ENCODE measurements around the gene ALPL. TPM values are rescaled to one million over a fixed set of nuclear protein-coding genes. Genes with fewer than 3 reads are reported as not detected.

The ALPL gene
- polyA plus RNA-seq, 3 donors from 2014 or later: not detected

DNA sequence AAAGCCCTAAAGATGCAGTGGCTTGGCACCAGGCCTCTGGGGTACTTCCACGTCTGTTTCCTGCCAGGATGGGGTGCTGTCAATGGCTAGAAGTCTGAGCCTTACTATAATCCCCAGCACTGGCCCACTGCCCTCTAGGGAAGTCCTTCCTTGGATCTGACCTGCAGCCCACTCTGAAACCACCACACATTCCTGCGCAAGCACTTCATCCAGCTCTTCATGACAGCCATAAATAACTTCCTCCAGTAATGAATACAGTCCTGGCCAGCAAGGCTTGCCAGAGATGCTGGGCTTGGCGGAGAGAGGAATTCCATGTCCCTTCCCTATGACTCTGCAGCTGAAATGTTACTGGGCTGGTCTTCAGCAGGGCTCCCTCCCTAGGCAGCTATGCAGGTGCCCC, 32.6 kb downstream of the ALPL start:
- H3K4me3 Mint-ChIP-seq: no peak overlapping the region
- H3K36me3 Mint-ChIP-seq: no peaks in the 10 kb centered on the region
- no peaks in the 10 kb centered on the region for H3K9me3 Mint-ChIP-seq
- no peak for DNase-seq
- H3K27ac Mint-ChIP-seq: no peak overlapping the region
- no peaks in the 10 kb centered on the region for H3K4me1 Mint-ChIP-seq
- peaks cover 2 to 10% (median 4%) of the 10 kb centered on the region in 3 donors for H3K27me3 Mint-ChIP-seq (ENCODE audit: low read depth in 3 of 3)

DNA sequence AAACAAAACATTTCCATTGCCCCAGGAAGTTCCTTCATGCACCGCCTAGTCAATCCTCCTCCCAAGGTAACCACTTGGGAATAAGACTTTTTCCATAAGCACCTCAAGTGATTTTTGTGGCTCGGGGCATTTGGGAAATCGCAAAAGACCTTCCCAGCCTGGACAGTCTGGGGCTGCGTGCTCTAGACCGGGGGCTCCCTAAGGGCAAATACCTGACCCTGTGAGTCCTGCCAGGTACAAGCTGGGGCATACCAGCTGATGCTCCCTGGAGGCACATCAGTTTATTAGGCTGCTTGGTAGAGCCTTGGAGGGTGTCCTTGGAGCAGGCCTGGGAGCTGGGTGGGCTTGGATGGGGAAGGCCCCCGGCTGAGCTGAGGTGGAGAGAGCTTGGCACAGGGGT, 34.4 kb downstream of the ALPL start:
- Mint-ChIP-seq H3K36me3 (no peaks in the 10 kb centered on the region), H3K4me1 (no peaks in the 10 kb centered on the region), H3K27ac (no peak overlapping the region), H3K27me3 (ENCODE audit: low read depth in 3 of 3) (peaks cover 1 to 7% (median 4%) of the 10 kb centered on the region in 3 donors), H3K4me3 (no peak overlapping the region), H3K9me3 (no peaks in the 10 kb centered on the region)
- no peak for DNase-seq

DNA sequence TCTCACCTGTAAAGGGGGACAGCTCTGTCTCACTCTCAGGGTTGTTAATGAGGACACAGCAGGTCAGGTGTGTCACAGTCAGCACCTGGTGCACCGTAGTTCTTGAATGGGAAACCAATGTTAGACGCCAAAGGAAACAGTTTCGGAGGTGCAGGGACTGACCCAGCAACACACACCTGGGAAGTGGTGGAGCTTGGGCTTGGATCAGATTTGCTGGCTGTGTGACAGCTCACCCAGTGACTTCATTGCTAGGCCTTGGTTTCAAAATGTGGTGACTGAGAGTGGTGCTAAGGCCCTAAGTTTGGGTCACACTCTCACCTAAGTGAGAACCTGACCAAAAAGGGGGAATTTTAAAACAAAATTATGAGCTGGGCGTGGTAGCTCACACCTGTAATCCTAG, 34.9 kb downstream of the ALPL start:
- Mint-ChIP-seq H3K36me3 (no peaks in the 10 kb centered on the region), H3K27ac (no peak overlapping the region), H3K27me3 (ENCODE audit: low read depth in 3 of 3) (peaks cover 1 to 6% (median 3%) of the 10 kb centered on the region in 3 donors), H3K9me3 (no peaks in the 10 kb centered on the region), H3K4me1 (no peaks in the 10 kb centered on the region), H3K4me3 (no peak overlapping the region)
- DNase-seq: no peak

DNA sequence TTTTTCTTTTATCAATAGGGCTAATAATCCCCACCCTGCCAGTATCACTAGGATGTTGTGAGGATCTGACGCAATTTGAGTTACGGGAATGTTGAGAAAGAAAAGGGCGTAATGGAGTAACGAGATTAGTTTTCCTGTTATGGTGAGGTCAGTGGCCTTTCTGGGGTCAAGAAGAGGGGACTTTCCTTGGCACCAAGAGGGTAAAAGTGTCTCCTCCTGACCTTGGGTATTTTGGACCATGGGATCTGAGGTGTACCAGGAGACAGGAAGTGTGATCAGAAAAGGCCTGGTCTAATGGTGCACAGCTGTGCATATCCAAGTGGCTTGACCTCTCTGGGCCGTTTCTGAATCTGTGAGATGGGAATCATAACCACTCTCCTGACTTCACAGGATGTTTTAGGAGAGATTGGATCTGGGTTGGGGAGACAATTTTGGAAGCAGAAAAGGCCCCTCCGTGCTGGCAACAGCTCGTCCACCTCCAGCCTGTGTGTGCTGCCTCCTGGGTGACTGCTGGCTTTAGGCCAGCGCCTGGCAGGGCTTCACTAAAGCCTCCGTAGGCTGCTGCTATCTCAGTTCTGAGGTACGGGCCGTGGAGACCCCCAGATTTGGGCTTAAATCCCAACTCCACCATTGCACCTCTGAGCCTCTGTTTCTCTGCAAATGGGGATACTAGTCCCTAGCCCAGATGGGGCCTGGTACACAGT, 37.1 kb downstream of the ALPL start:
- DNase-seq: no peak
- no peaks in the 10 kb centered on the region for H3K4me1 Mint-ChIP-seq
- H3K27ac Mint-ChIP-seq: no peak overlapping the region
- H3K36me3 Mint-ChIP-seq: no peaks in the 10 kb centered on the region
- H3K9me3 Mint-ChIP-seq: no peaks in the 10 kb centered on the region
- H3K27me3 Mint-ChIP-seq (ENCODE audit: low read depth in 3 of 3): peaks cover 1 to 10% (median 8%) of the 10 kb centered on the region in 3 donors
- H3K4me3 Mint-ChIP-seq: no peak overlapping the region

DNA sequence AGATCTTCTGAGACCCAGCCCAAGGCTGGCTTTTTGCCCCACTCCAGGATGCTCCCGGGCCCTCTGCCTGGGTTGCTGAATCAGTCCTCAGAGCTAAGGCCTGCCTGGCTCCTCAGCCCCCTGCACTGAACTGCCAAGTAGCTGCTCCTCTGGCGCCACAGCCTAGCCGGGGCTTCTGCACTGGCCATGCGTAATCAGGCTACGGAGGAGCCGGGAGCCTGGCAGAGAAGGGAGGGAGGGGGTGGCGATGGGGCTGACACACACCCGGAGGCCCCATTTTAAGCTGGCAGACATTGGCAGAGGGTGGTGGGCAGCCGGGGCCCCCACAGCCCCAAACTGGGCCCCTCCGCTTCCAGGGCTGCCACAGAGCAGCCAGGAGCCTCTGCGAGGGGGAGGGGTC, 38.7 kb downstream of the ALPL start:
- no peak for DNase-seq
- Mint-ChIP-seq H3K27me3 (ENCODE audit: low read depth in 3 of 3) (peaks cover 1 to 10% (median 8%) of the 10 kb centered on the region in 3 donors), H3K4me1 (peaks cover 2 to 3% of the 10 kb centered on the region in 2 donors), H3K36me3 (no peaks in the 10 kb centered on the region), H3K9me3 (no peaks in the 10 kb centered on the region), H3K27ac (no peak overlapping the region), H3K4me3 (no peak overlapping the region)

DNA sequence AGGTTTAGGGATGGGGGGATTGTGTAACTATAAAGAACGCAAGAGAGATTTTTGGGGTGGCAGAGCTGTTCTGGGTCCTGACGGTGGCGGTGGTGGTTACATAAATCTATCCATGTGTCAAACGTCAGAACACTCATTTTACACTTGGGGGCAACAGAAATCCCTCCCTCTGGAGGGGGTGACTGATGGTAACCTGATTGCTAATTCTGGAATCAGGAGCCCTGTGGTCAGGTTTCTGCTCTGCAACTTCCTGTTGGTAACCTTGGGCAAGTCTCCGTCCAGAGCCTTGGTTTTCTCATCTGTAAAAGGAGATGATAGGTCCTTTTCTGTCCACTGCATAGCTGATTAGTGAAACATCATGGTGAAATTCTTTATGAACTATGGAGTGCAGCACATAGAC, 40.9 kb downstream of the ALPL start:
- Mint-ChIP-seq H3K9me3 (peaks cover 0 to 2% (median 0%) of the 10 kb centered on the region in 6 donors), H3K27me3 (ENCODE audit: low read depth in 3 of 3) (peaks cover 2 to 13% (median 8%) of the 10 kb centered on the region in 3 donors)

DNA sequence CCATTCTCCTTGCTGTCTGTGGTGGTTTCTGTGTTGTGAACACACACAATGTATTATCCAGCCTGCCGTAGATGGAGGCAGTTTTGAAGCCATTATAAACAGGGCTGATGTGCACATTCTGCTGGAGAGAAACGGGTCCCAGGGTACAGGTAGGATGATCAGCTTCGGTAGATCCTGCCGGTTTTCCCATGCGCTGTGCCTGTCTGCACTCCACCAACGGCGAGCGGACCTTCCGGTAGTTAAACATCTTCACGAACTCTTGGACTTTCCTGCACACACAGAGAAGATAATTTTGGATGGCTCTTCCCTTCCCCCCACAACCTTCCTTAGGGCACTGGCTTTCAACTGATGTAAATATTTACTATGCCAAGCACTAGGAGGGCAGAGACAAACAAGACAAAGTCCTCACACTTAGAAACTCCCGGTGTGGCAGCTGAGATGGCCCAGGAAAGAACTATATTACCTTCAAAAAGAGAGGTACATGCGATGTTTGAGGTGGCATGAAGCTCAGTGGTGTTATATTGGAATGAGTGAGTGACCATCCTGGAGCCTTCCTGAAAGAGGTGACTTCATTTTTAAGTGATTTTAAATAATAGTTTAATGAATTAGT, 41.7 kb downstream of the ALPL start:
- Mint-ChIP-seq H3K4me3 (no peak overlapping the region), H3K27me3 (ENCODE audit: low read depth in 3 of 3) (peaks cover 2 to 13% (median 8%) of the 10 kb centered on the region in 3 donors), H3K9me3 (peaks cover 0 to 2% (median 0%) of the 10 kb centered on the region in 6 donors), H3K4me1 (peaks cover 3 to 5% of the 10 kb centered on the region in 2 donors), H3K36me3 (no peaks in the 10 kb centered on the region), H3K27ac (no peak overlapping the region)
- no peak for DNase-seq

More for the DNA sequence above, 40.9 kb downstream of the ALPL start:
- no peak for DNase-seq
- H3K36me3 Mint-ChIP-seq: no peaks in the 10 kb centered on the region
- H3K27ac Mint-ChIP-seq: no peak overlapping the region
- peaks cover 3 to 5% of the 10 kb centered on the region in 2 donors for H3K4me1 Mint-ChIP-seq
- H3K4me3 Mint-ChIP-seq: no peak overlapping the region

DNA sequence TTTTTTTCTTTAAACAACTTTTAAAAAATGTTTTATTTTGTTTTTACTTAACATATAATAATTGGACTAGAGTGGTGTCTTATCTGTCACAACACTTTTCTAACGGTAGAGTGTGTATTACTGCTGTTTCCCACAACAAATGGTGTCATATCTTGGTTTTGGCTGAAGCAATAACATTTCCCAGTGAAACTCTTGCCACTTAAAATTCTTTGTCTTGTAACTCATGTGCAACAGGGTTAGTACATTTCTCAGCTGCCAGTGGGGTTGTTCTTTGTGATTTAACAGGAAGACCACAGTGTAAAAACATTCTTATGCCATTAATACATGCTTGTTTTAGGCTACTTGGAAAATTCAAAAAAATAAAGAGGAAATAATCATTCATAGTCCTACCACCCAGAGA, 43.5 kb downstream of the ALPL start:
- Mint-ChIP-seq H3K27me3 (ENCODE audit: low read depth in 3 of 3) (peaks cover 3 to 12% (median 8%) of the 10 kb centered on the region in 3 donors), H3K4me3 (no peak overlapping the region), H3K4me1 (peaks cover 3 to 5% of the 10 kb centered on the region in 2 donors), H3K9me3 (peaks cover 0 to 2% (median 0%) of the 10 kb centered on the region in 6 donors), H3K27ac (no peak overlapping the region), H3K36me3 (no peaks in the 10 kb centered on the region)
- no peak for DNase-seq

DNA sequence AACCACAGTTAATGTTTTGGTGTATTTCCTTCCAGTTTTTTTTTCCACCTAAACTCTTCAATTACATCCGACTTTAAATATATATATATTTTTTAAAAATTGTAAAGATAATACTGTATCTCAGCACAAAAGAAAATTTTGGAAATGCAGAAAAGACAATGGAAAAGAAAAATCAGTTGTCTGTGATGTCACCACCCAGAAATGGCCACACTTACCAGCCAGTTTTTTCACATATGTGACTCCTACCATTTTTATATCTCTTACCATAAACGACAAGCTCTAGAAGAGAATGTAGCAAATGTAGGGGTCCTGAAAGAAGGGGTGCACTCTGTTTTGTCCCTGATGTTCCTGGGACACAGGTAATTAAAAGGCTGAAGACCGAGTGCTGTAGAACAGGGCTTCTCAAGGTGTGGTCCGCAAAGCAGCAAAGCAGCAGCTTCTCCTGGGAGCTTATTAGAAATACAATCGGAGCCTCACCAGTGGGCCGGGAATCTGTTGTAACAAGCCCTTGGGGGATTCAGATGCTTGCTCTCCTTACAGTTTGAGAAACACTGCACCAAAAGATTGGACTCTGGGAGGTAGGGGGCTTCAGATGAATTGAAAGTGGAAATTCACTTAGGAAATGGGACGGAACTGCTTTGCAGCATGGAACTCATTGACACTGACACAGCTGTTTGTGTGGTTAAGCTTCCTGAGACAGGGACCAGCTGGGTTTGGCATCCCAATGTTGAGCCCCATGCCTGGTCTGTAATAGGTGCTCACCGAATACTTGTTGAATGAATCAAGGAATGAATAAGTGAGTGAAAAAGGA, 44.1 kb downstream of the ALPL start:
- H3K4me1 Mint-ChIP-seq: peaks cover 3 to 5% of the 10 kb centered on the region in 2 donors
- H3K36me3 Mint-ChIP-seq: no peaks in the 10 kb centered on the region
- no peak overlapping the region for H3K4me3 Mint-ChIP-seq
- H3K27ac Mint-ChIP-seq: no peak overlapping the region
- no peak for DNase-seq
- peaks cover 4 to 14% (median 8%) of the 10 kb centered on the region in 3 donors for H3K27me3 Mint-ChIP-seq (ENCODE audit: low read depth in 3 of 3)
- H3K9me3 Mint-ChIP-seq: peaks cover 0 to 2% (median 0%) of the 10 kb centered on the region in 6 donors

DNA sequence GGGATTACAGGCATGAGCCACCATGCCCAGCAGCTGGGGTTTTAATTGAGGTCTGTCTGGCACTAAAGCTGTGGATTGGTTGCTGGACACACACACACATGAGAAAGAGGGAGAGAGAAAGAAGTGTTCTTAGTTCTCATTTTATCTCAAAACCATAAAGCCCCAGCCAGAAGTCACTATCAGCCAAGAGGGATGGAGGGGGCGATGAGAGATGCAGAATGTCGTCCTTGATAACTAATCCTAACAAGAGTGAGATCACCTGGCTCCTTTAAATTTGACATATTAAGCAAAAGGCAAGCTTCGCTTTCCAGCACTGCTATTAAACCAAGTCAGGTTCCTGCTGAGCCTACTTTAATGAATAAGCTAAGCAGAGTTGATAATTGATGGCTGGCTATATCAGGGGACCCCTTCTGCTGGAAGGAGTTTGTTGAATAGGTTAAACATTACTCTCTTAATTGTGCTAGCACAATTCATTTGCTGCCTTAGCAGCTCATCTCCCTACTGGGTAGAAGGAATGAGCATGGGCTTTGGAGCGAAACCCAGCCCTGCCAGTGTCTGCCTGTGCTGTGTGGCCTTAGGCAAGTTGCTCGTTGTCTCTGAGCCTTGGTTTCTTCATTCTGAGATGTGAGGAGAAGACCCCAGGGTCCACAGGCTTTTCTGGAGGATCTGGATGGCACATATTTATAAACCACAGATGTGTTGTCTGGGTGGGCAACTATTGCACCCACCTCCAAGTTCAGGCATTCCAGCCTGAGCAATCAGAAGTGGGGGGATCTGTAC, 50.8 kb downstream of the ALPL start:
- Mint-ChIP-seq H3K36me3 (no peaks in the 10 kb centered on the region), H3K4me1 (no peaks in the 10 kb centered on the region), H3K9me3 (no peaks in the 10 kb centered on the region), H3K4me3 (no peak overlapping the region), H3K27ac (no peak overlapping the region), H3K27me3 (ENCODE audit: low read depth in 3 of 3) (peaks cover under 1 to 11% (median 2%) of the 10 kb centered on the region in 3 donors)
- DNase-seq: no peak

DNA sequence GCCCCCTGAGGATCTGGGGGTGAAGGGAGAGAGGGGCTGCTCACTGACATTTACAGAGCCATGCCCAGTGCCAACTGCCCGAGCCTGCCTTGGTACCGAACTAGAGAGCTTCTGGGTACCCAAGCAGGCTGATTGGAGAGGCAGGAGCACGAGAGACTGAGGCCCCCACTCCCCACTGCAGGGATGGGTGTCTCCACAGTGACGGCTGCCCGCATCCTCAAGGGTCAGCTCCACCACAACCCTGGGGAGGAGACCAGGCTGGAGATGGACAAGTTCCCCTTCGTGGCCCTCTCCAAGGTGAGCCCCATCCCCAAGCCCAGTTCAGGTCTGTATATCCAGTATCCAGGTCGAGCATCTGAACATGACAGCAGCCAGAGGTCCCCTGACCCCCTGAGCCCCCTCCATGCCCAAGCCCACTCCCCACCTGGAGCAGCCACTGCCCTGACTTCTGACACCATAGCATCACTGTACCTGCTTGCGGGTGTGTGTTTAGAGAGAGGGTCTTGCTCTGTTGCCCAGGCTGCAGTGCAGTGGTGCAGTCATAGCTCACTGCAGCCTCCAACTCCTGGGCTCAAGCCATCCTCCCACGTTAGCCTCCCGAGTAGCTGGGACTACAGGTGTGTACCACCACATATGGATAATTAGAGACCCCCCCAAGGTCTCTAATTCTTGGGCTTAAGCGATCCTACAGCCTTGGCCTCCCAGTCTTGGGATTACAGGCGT, 51.9 kb downstream of the ALPL start:
- Mint-ChIP-seq H3K27ac (no peak overlapping the region), H3K27me3 (ENCODE audit: low read depth in 3 of 3) (peaks cover 2 to 11% (median 4%) of the 10 kb centered on the region in 3 donors), H3K4me1 (no peaks in the 10 kb centered on the region), H3K9me3 (no peaks in the 10 kb centered on the region), H3K4me3 (no peak overlapping the region), H3K36me3 (no peaks in the 10 kb centered on the region)
- DNase-seq: no peak

DNA sequence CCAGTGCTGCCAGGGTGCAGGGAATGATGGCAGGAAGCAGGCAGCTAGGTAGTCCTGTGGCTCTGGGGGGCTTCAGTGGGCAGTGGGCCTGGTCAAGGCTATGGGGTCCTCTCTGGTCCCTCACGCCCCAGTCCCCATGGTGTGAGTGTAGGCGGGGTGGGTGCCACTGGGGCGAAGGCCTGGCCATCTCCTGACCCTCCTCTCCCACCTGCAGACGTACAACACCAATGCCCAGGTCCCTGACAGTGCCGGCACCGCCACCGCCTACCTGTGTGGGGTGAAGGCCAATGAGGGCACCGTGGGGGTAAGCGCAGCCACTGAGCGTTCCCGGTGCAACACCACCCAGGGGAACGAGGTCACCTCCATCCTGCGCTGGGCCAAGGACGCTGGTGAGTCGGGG, 53.7 kb downstream of the ALPL start:
- H3K36me3 Mint-ChIP-seq: no peaks in the 10 kb centered on the region
- no peaks in the 10 kb centered on the region for H3K4me1 Mint-ChIP-seq
- peaks cover 0 to 9% (median 4%) of the 10 kb centered on the region in 3 donors for H3K27me3 Mint-ChIP-seq (ENCODE audit: low read depth in 3 of 3)
- H3K9me3 Mint-ChIP-seq: no peaks in the 10 kb centered on the region
- H3K4me3 Mint-ChIP-seq: no peak overlapping the region
- DNase-seq: no peak
- no peak overlapping the region for H3K27ac Mint-ChIP-seq

DNA sequence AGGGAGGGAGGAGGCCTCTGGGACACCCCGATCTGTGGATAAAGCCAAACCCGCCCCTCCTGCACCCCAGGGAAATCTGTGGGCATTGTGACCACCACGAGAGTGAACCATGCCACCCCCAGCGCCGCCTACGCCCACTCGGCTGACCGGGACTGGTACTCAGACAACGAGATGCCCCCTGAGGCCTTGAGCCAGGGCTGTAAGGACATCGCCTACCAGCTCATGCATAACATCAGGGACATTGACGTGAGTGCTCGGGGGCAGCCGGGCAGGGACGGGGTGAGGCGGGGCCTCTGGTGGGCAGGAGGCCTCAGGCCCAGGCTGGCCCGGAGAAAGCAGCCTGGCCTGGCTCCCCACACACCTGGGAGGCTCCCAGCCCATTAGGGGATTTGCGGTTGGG, 54.7 kb downstream of the ALPL start:
- Mint-ChIP-seq H3K9me3 (no peaks in the 10 kb centered on the region), H3K27ac (no peak overlapping the region), H3K4me1 (no peaks in the 10 kb centered on the region), H3K36me3 (no peaks in the 10 kb centered on the region), H3K4me3 (no peak overlapping the region), H3K27me3 (ENCODE audit: low read depth in 3 of 3) (peaks cover 0 to 7% (median 6%) of the 10 kb centered on the region in 3 donors)
- no peak for DNase-seq

Measured in immature natural killer cell (primary cell).